Neural cell (in vitro differentiated cells): ENCODE data around the gene EVI2A. TPM values are rescaled to one million over a fixed set of nuclear protein-coding genes. Genes with fewer than 3 reads are reported as not detected.

ENCODE experiments used
- H2AFZ ChIP-seq: fragments of 200-600, 300-800 bp; sonication (generic), shearing (Covaris generic); 2 replicates; pipeline ENCODE4 v1.6.0; 2014; ENCODE audit warnings: low read depth, mild to moderate bottlenecking, antibody characterized with exemption, low read length, moderate library complexity
- H3F3A ChIP-seq: fragments of 200-600 bp; shearing (Covaris generic); 2 replicates; pipeline ENCODE4 v1.6.1; 2016; ENCODE audit warnings: mild to moderate bottlenecking, moderate library complexity, mixed read lengths, antibody characterized with exemption, low read length; ENCODE audit not compliant: insufficient read depth, poor library complexity, severe bottlenecking
- H3K27ac ChIP-seq: fragments of 200-600, 300-800 bp; sonication (generic), shearing (Covaris generic); 2 replicates; pipeline ENCODE4 v1.5.1; 2014; ENCODE audit warnings: mild to moderate bottlenecking, low read length, moderate library complexity
- H3K27me3 ChIP-seq: fragments of 300-800, 200-600 bp; sonication (generic), shearing (Covaris generic); 2 replicates; pipeline ENCODE4 v1.6.0; 2014; ENCODE audit warnings: mild to moderate bottlenecking, low read depth, low read length, moderate library complexity; ENCODE audit not compliant: insufficient read depth
- H3K36me3 ChIP-seq: fragments of 300-800, 200-600 bp; sonication (generic), shearing (Covaris generic); 2 replicates; pipeline ENCODE4 v1.5.1; 2014; ENCODE audit warnings: mild to moderate bottlenecking, antibody characterized with exemption, low read length, moderate library complexity; ENCODE audit not compliant: insufficient read depth
- H3K4me2 ChIP-seq: fragments of 300-800, 200-600 bp; sonication (generic), shearing (Covaris generic); 2 replicates; pipeline ENCODE4 v1.6.0; 2014; ENCODE audit warnings: mild to moderate bottlenecking, low read length
- H3K4me3 ChIP-seq: fragments of 300-800, 200-600 bp; sonication (generic), shearing (Covaris generic); 2 replicates; pipeline ENCODE4 v1.5.1; 2014; ENCODE audit warnings: mild to moderate bottlenecking, low read length, moderate library complexity
- H3K79me2 ChIP-seq: fragments of 200-600 bp; shearing (Covaris generic); replicated peaks from 2 replicates; pipeline ENCODE4 v1.6.0; 2014; ENCODE audit warnings: mild to moderate bottlenecking, low read length, moderate library complexity; ENCODE audit not compliant: insufficient read depth
- H3K9ac ChIP-seq: fragments of 300-800, 200-600 bp; sonication (generic), shearing (Covaris generic); 2 replicates; pipeline ENCODE4 v1.6.1; 2016; ENCODE audit warnings: mild to moderate bottlenecking, low read length, mixed read lengths
- H3K9me2 ChIP-seq: fragments of 200-600 bp; shearing (Covaris generic); 2 replicates; pipeline ENCODE4 v1.6.1; 2016; ENCODE audit warnings: mild to moderate bottlenecking, low read length, mixed read lengths; ENCODE audit not compliant: insufficient read depth
- H3K9me3 ChIP-seq: fragments of 200-600, 300-800 bp; sonication (generic), shearing (Covaris generic); 2 replicates; pipeline ENCODE4 v1.6.1; 2016; ENCODE audit warnings: mild to moderate bottlenecking, mixed run types, low read length, moderate library complexity, mixed read lengths
- H4K20me1 ChIP-seq: fragments of 200-600 bp; shearing (Covaris generic); 2 replicates; pipeline ENCODE4 v1.6.1; 2016; ENCODE audit warnings: mild to moderate bottlenecking, mixed run types; ENCODE audit not compliant: insufficient read depth
- CTCF ChIP-seq: fragments of 450-650 bp; IDR thresholded peaks from 2 replicates; pipeline ENCODE4 v1.5.1; 2014; ENCODE audit warnings: antibody characterized with exemption, mild to moderate bottlenecking, moderate library complexity; ENCODE audit not compliant: poor library complexity, severe bottlenecking
- EP300 ChIP-seq: fragments of 450-650 bp; conservative IDR thresholded peaks from 2 replicates; pipeline ENCODE4 v1.6.1; 2014; ENCODE audit warnings: antibody characterized with exemption, mild to moderate bottlenecking, moderate library complexity; ENCODE audit not compliant: poor library complexity, severe bottlenecking
- EZH2 ChIP-seq: fragments of 200-600, 300-800 bp; shearing (Covaris generic), sonication (generic); IDR thresholded peaks from 2 replicates; pipeline ENCODE4 v1.6.1; 2014; ENCODE audit warnings: antibody characterized with exemption, low read length, borderline replicate concordance, mild to moderate bottlenecking; ENCODE audit not compliant: insufficient read depth, poor library complexity, severe bottlenecking
- MXI1 ChIP-seq: fragments of 450-650 bp; conservative IDR thresholded peaks from 2 replicates; pipeline ENCODE4 v1.6.1; 2014; ENCODE audit warnings: antibody characterized with exemption, mild to moderate bottlenecking; ENCODE audit not compliant: poor library complexity, severe bottlenecking
- POLR2AphosphoS5 ChIP-seq: IDR thresholded peaks from 2 replicates; pipeline ENCODE4 v1.6.1; 2012
- RAD21 ChIP-seq: fragments of 450-650 bp; conservative IDR thresholded peaks from 2 replicates; pipeline ENCODE4 v1.6.1; 2014; ENCODE audit warnings: antibody characterized with exemption, mild to moderate bottlenecking, moderate library complexity
- SMC3 ChIP-seq: fragments of 450-650 bp; conservative IDR thresholded peaks from 2 replicates; pipeline ENCODE4 v1.6.1; 2014; ENCODE audit warnings: antibody characterized with exemption, mild to moderate bottlenecking, moderate library complexity; ENCODE audit not compliant: poor library complexity
- TAF1 ChIP-seq: IDR thresholded peaks from 2 replicates; pipeline ENCODE4 v1.6.1; 2012; ENCODE audit warnings: low read depth
- polyA plus RNA-seq: library from polyadenylated mRNA; depleted of rRNA; stranded (reverse); fragments of >200 nt; gene quantifications from 2 replicates; pipeline ENCODE4 v1.2.3, GENCODE V29; 2014
- TF ChIP-seq, protein P1 (sequence below): IDR thresholded peaks from 2 replicates; pipeline ENCODE4 v1.6.1; 2012; ENCODE audit warnings: borderline replicate concordance

EVI2A gene
- polyA plus RNA-seq, 1 donor from 2014 or later, result not detected

DNA sequence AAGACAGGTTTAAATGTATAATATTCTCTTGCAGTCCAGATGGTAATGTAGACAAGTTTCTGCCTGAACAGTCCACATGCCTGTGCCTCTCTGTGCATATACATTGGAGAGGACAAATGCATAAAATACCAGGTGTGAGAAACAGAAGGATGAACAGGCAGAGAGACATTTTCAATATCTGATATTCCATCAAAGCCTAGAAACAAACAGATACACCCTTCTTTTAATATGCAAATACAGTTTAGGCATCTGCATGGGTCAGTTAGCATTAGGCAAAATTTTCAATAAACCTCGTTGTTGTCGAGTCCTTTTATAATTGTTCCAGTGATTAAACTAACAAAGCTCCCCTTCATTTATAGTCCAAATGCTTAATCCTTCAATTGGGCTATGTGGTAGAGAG, 25.3 kb downstream of the EVI2A start:
- TF ChIP-seq, protein P1, sequence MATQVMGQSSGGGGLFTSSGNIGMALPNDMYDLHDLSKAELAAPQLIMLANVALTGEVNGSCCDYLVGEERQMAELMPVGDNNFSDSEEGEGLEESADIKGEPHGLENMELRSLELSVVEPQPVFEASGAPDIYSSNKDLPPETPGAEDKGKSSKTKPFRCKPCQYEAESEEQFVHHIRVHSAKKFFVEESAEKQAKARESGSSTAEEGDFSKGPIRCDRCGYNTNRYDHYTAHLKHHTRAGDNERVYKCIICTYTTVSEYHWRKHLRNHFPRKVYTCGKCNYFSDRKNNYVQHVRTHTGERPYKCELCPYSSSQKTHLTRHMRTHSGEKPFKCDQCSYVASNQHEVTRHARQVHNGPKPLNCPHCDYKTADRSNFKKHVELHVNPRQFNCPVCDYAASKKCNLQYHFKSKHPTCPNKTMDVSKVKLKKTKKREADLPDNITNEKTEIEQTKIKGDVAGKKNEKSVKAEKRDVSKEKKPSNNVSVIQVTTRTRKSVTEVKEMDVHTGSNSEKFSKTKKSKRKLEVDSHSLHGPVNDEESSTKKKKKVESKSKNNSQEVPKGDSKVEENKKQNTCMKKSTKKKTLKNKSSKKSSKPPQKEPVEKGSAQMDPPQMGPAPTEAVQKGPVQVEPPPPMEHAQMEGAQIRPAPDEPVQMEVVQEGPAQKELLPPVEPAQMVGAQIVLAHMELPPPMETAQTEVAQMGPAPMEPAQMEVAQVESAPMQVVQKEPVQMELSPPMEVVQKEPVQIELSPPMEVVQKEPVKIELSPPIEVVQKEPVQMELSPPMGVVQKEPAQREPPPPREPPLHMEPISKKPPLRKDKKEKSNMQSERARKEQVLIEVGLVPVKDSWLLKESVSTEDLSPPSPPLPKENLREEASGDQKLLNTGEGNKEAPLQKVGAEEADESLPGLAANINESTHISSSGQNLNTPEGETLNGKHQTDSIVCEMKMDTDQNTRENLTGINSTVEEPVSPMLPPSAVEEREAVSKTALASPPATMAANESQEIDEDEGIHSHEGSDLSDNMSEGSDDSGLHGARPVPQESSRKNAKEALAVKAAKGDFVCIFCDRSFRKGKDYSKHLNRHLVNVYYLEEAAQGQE, result no peak
- TF ChIP-seq EZH2, result no peak
- no peak for TF ChIP-seq MXI1
- no peak for TF ChIP-seq RAD21
- TF ChIP-seq TAF1, result no peak
- TF ChIP-seq EP300, result no peak
- no peaks in the 10 kb centered on the region for H4K20me1 ChIP-seq
- H3F3A ChIP-seq, result no peaks in the 10 kb centered on the region
- H3K27ac ChIP-seq, result no peak overlapping the region
- H3K9me2 ChIP-seq, result no peaks in the 10 kb centered on the region
- H3K36me3 ChIP-seq, result no peaks in the 10 kb centered on the region
- no peaks in the 10 kb centered on the region for H3K79me2 ChIP-seq
- no peak overlapping the region for H3K4me2 ChIP-seq
- no peak overlapping the region for H2AFZ ChIP-seq
- H3K27me3 ChIP-seq, result no peaks in the 10 kb centered on the region
- H3K4me3 ChIP-seq, result no peak overlapping the region
- no peaks in the 10 kb centered on the region for H3K9me3 ChIP-seq
- no peak overlapping the region for H3K9ac ChIP-seq

DNA sequence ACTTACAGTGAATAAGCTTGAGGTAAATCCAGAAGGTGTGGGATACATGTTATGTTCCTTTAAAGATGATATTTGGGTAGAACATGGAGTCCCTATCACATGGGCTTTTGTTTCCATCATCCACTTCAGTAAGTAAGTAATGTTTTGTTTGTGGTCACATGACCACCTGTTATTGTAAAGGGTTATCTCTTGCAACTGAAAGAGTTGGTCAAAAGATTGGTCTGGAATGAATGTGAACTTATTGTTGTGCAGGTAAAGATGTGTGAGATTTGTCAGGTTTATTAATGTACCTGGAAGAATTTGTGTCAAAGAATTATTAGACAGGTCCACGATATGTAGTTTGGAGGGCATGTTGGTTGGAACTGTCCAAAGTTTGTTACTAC, 25.9 kb downstream of the EVI2A start:
- Histone ChIP-seq H3F3A (no peaks in the 10 kb centered on the region), H3K4me3 (no peak overlapping the region), H3K27me3 (no peaks in the 10 kb centered on the region), H3K27ac (no peak overlapping the region), H4K20me1 (no peaks in the 10 kb centered on the region), H3K36me3 (no peaks in the 10 kb centered on the region), H3K9ac (no peak overlapping the region), H3K79me2 (no peaks in the 10 kb centered on the region), H3K4me2 (no peak overlapping the region), H2AFZ (no peak overlapping the region), H3K9me3 (no peaks in the 10 kb centered on the region), H3K9me2 (no peaks in the 10 kb centered on the region)
- no peak for TF ChIP-seq MXI1
- TF ChIP-seq TAF1, result no peak
- no peak for TF ChIP-seq SMC3
- TF ChIP-seq CTCF, result no peak
- TF ChIP-seq, protein P1, result no peak
- no peak for TF ChIP-seq EP300
- TF ChIP-seq POLR2AphosphoS5, result no peak
- TF ChIP-seq RAD21, result no peak
- TF ChIP-seq EZH2, result no peak
